MM.1S (cell line): Measurements from ENCODE around the gene SSBP3.

ENCODE experiments used
- DNase-seq: peaks from one replicate; pipeline ENCODE4 v3.0.0-alpha.2; 2015
- H2AFZ ChIP-seq: fragments of 300-600 bp; sonication (generic); 2 replicates; pipeline ENCODE4 v1.6.0; 2016; ENCODE audit warnings: antibody characterized with exemption, low read length
- H3F3A ChIP-seq: fragments of 300-600 bp; sonication (generic); 2 replicates; pipeline ENCODE4 v1.6.1; 2016; ENCODE audit warnings: mild to moderate bottlenecking, antibody characterized with exemption, low read length, moderate library complexity, mixed read lengths; ENCODE audit not compliant: insufficient read depth
- H3K27ac ChIP-seq: fragments of 300-600 bp; sonication (generic); 2 replicates; pipeline ENCODE4 v1.5.1; 2016; ENCODE audit warnings: mild to moderate bottlenecking, low read length
- H3K27me3 ChIP-seq: fragments of 300-600 bp; sonication (generic); replicated peaks from 2 replicates; pipeline ENCODE4 v1.6.0; 2016; ENCODE audit warnings: low read length; ENCODE audit not compliant: insufficient read depth
- H3K36me3 ChIP-seq: fragments of 300-600 bp; sonication (generic); replicated peaks from 2 replicates; pipeline ENCODE4 v1.6.1; 2016; ENCODE audit warnings: mild to moderate bottlenecking, low read length, mixed read lengths; ENCODE audit not compliant: insufficient read depth
- H3K4me1 ChIP-seq: fragments of 300-600 bp; sonication (generic); 2 replicates; pipeline ENCODE4 v1.6.1; 2016; ENCODE audit warnings: low read length, mixed read lengths
- H3K4me2 ChIP-seq: fragments of 300-600 bp; sonication (generic); 2 replicates; pipeline ENCODE4 v1.6.0; 2016; ENCODE audit warnings: low read depth, low read length
- H3K4me3 ChIP-seq: fragments of 300-600 bp; sonication (generic); 2 replicates; pipeline ENCODE4 v1.5.1; 2016; ENCODE audit warnings: low read length, mixed read lengths
- H3K79me2 ChIP-seq: fragments of 300-600 bp; sonication (generic); 2 replicates; pipeline ENCODE4 v1.6.1; 2016; ENCODE audit warnings: mixed run types, low read length, mixed read lengths
- H3K9ac ChIP-seq: fragments of 300-600 bp; sonication (generic); 2 replicates; pipeline ENCODE4 v1.6.1; 2016; ENCODE audit warnings: low read length, mixed read lengths
- H3K9me2 ChIP-seq: fragments of 300-600 bp; sonication (generic); replicated peaks from 2 replicates; pipeline ENCODE4 v1.6.1; 2016; ENCODE audit warnings: mild to moderate bottlenecking, low read length, mixed read lengths; ENCODE audit not compliant: insufficient read depth
- H3K9me3 ChIP-seq: fragments of 300-600 bp; sonication (generic); replicated peaks from 2 replicates; pipeline ENCODE4 v1.6.1; 2016; ENCODE audit warnings: mild to moderate bottlenecking, low read length, mixed read lengths; ENCODE audit not compliant: insufficient read depth
- H4K20me1 ChIP-seq: fragments of 300-600 bp; sonication (generic); 2 replicates; pipeline ENCODE4 v1.6.1; 2016; ENCODE audit warnings: mild to moderate bottlenecking, low read length, moderate library complexity, mixed read lengths; ENCODE audit not compliant: insufficient read depth
- CTCF ChIP-seq: fragments of 300-600 bp; sonication (generic); IDR thresholded peaks from 2 replicates; pipeline ENCODE4 v1.5.1; 2016; ENCODE audit warnings: antibody characterized with exemption, low read length, mixed read lengths
- EZH2 ChIP-seq: fragments of 300-600 bp; sonication (generic); optimal IDR thresholded peaks from 2 replicates; pipeline ENCODE3; 2017; ENCODE audit warnings: low read depth, mild to moderate bottlenecking, antibody characterized with exemption, low read length, mixed read lengths
- EZH2phosphoT487 ChIP-seq: fragments of 300-600 bp; sonication (generic); IDR thresholded peaks from 2 replicates; pipeline ENCODE4 v1.6.1; 2018; ENCODE audit warnings: antibody characterized with exemption, low read length

SSBP3 gene

GRCh38 chr1:54401799-54402198 is 4.4 kb downstream of the SSBP3 start:
- Histone ChIP-seq H3K9me2 (no peaks in the 10 kb centered on the region), H3K4me2 (no peak overlapping the region), H3K9ac (no peak overlapping the region), H3K9me3 (no peaks in the 10 kb centered on the region), H3K4me1 (no peaks in the 10 kb centered on the region), H3K4me3 (no peak overlapping the region), H3K36me3 (peaks cover 15% of the 10 kb centered on the region), H3K27ac (no peak overlapping the region), H2AFZ (no peak overlapping the region), H3K27me3 (no peaks in the 10 kb centered on the region), H3K79me2 (peaks cover 56% of the 10 kb centered on the region), H3F3A (no peaks in the 10 kb centered on the region), H4K20me1 (no peaks in the 10 kb centered on the region)
- TF ChIP-seq CTCF, result no peak
- no peak for TF ChIP-seq EZH2phosphoT487
- no peak for TF ChIP-seq EZH2
- DNase-seq, result no peak

- TF ChIP-seq CTCF (no peak), EZH2 (no peak), EZH2phosphoT487 (no peak)
Observed at GRCh38 chr1:54400329-54400728, 5.9 kb downstream of the SSBP3 start.

GRCh38 chr1:54399765-54400164 is 6.4 kb downstream of the SSBP3 start:
- Histone ChIP-seq H3K36me3 (peaks cover 15% of the 10 kb centered on the region), H3F3A (no peaks in the 10 kb centered on the region)

More at GRCh38 chr1:54400329-54400728, 5.9 kb downstream of the SSBP3 start:
- Histone ChIP-seq H3K9ac (no peak overlapping the region), H2AFZ (no peak overlapping the region), H3F3A (no peaks in the 10 kb centered on the region), H3K9me3 (no peaks in the 10 kb centered on the region), H3K27me3 (no peaks in the 10 kb centered on the region), H3K27ac (no peak overlapping the region), H3K9me2 (no peaks in the 10 kb centered on the region), H3K36me3 (peaks cover 15% of the 10 kb centered on the region), H3K79me2 (peaks cover 54% of the 10 kb centered on the region), H3K4me2 (no peak overlapping the region), H3K4me3 (no peak overlapping the region), H3K4me1 (no peaks in the 10 kb centered on the region), H4K20me1 (no peaks in the 10 kb centered on the region)
- DNase-seq, result no peak

More at GRCh38 chr1:54399765-54400164, 6.4 kb downstream of the SSBP3 start:
- H4K20me1 ChIP-seq, result no peaks in the 10 kb centered on the region
- no peaks in the 10 kb centered on the region for H3K9me3 ChIP-seq
- DNase-seq, result no peak
- no peak overlapping the region for H3K9ac ChIP-seq
- TF ChIP-seq CTCF, result no peak
- TF ChIP-seq EZH2phosphoT487, result no peak
- no peak for TF ChIP-seq EZH2
- H3K79me2 ChIP-seq, result peaks cover 49% of the 10 kb centered on the region
- no peak overlapping the region for H3K4me3 ChIP-seq
- no peak overlapping the region for H3K4me2 ChIP-seq
- H3K27me3 ChIP-seq, result no peaks in the 10 kb centered on the region
- H3K9me2 ChIP-seq, result no peaks in the 10 kb centered on the region
- H2AFZ ChIP-seq, result no peak overlapping the region
- no peak overlapping the region for H3K27ac ChIP-seq
- H3K4me1 ChIP-seq, result no peaks in the 10 kb centered on the region
